CD4-positive, alpha-beta memory T cell (primary cell): ENCODE data around the gene FXYD5. TPM values are rescaled to one million over a fixed set of nuclear protein-coding genes. Genes with fewer than 3 reads are reported as not detected.

ENCODE experiments used
- CTCF ChIA-PET: fragments of 350-600 bp; sonication (Branson Sonifier 250); formaldehyde crosslinking; loops from one replicate; lab custom pipeline; 2021; ENCODE audit warnings: inconsistent platforms; ENCODE audit not compliant: partially characterized antibody; lab: Charles Lee
- POLR2A ChIA-PET: fragments of 350-600 bp; sonication (Branson Sonifier 250); formaldehyde crosslinking; loops from one replicate; lab custom pipeline; 2021; ENCODE audit not compliant: partially characterized antibody; lab: Charles Lee
- DNase-seq, 5 donors: peaks; one replicate each; pipeline versions ENCODE4 v3.0.0 to v3.0.0-alpha.2; 2020 to 2022; ENCODE audit warnings: mixed read lengths in 1 of 5
- H3K27ac ChIP-seq: one replicate; pipeline ENCODE4 v1.7.0; 2013; ENCODE audit warnings: low read depth, low read length
- H3K27me3 ChIP-seq: 2 replicates; pipeline ENCODE4 v1.7.0; 2013; ENCODE audit warnings: mild to moderate bottlenecking, low read length, moderate library complexity; ENCODE audit not compliant: insufficient read depth
- H3K36me3 ChIP-seq: 2 replicates; pipeline ENCODE4 v1.7.0; 2013; ENCODE audit warnings: mild to moderate bottlenecking, low read length, moderate library complexity; ENCODE audit not compliant: insufficient read depth
- H3K4me1 ChIP-seq: 2 replicates; pipeline ENCODE4 v1.7.0; 2013; ENCODE audit warnings: mild to moderate bottlenecking, low read length, moderate library complexity; ENCODE audit not compliant: insufficient read depth
- H3K4me3 ChIP-seq, 2 donors: one replicate each; pipeline ENCODE4 v1.7.0; 2013; ENCODE audit warnings: low read length in 2 of 2, mild to moderate bottlenecking in 1 of 2
- H3K9me3 ChIP-seq, 2 donors: one replicate each; pipeline ENCODE4 v1.7.0; 2013; ENCODE audit warnings: low read length in 2 of 2, control low read depth in 1 of 2; ENCODE audit not compliant: control insufficient read depth in 1 of 2
- H3K27ac Mint-ChIP-seq, 7 donors: one replicate each; pipeline ENCODE4 v1.8.0; 2020 to 2021; ENCODE audit warnings: mixed read lengths in 7 of 7, mild to moderate bottlenecking in 6 of 7, inconsistent platforms in 3 of 7, moderate library complexity in 3 of 7
- H3K27me3 Mint-ChIP-seq, 2 donors: one replicate each; pipeline ENCODE4 v1.8.0; 2020 to 2021; ENCODE audit warnings: mixed read lengths in 2 of 2
- H3K36me3 Mint-ChIP-seq, 2 donors: one replicate each; pipeline ENCODE4 v1.8.0; 2020 to 2021; ENCODE audit warnings: mixed read lengths in 2 of 2, inconsistent platforms in 1 of 2, mild to moderate bottlenecking in 1 of 2
- H3K4me1 Mint-ChIP-seq, 4 donors: one replicate each; pipeline ENCODE4 v1.8.0; 2020 to 2021; ENCODE audit warnings: mixed read lengths in 4 of 4, mild to moderate bottlenecking in 1 of 4
- H3K4me3 Mint-ChIP-seq, 8 donors: one replicate each; pipeline ENCODE4 v1.8.0; 2020 to 2021; ENCODE audit warnings: mixed read lengths in 8 of 8, mild to moderate bottlenecking in 7 of 8, moderate library complexity in 6 of 8, inconsistent platforms in 3 of 8
- H3K9me3 Mint-ChIP-seq, 8 donors: one replicate each; pipeline ENCODE4 v1.8.0; 2020 to 2021; ENCODE audit warnings: mixed read lengths in 8 of 8, mild to moderate bottlenecking in 5 of 8, inconsistent platforms in 3 of 8, moderate library complexity in 1 of 8
- intact Hi-C: fragments of 100-400 bp; cut with micrococcal nuclease; formaldehyde crosslinking; loops from one replicate; pipeline ENCODE4 v1.15.1; 2023
- polyA plus RNA-seq, 2 donors: library from polyadenylated mRNA; unstranded; fragments of 300-500 nt; fragmentation: Illumina TruSeq; gene quantifications; one replicate each; pipeline ENCODE4 v1.2.3, GENCODE V29; 2021
- total RNA-seq, 2 experiments: library from RNA; stranded (reverse); gene quantifications; one replicate each; pipeline ENCODE4 v1.2.3, GENCODE V29; 2021

FXYD5 gene
- total and polyA plus RNA-seq, 4 experiments from 2014 or later: 452 to 833 (median 479) TPM

DNA sequence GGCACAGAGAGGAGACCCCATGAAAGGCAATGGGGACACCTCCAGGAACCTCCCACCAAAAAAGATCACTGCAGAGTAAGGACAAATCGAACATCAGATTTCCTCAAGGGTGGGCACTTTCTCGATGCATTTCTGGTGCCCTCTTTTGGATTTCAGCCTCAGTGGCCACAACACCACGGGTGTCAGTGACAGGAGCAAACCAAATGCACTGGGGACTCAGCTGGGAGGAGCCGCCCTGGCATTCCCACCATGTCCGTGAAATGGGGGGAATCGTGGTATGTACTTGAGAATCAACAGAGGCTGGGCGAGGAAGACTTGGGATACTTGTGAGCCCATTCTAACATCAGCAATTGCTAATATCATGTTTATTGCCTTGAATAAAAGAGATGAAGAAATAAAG lies 57.7 kb downstream of the FXYD5 start:
- Histone ChIP-seq H3K36me3 (no peaks in the 10 kb centered on the region), H3K27ac (peak overlapping the region; percentile 98), H3K27me3 (no peaks in the 10 kb centered on the region), H3K4me1 (peaks cover 96% of the 10 kb centered on the region), H3K4me3 (peak overlapping the region; percentile 15 to 39), H3K9me3 (peaks cover 0 to 4% of the 10 kb centered on the region in 2 donors)
- POLR2A ChIA-PET: interaction anchor here (0.9 to 8.8 kb wide), 25 partner anchors 9 to 250 kb away, joined by 3 to 217 read pairs (median 10); partner anchors contain the start of genes FXYD5, FXYD7 and USF2
- peak overlapping the region; percentile 65 to 92 (median 84) for H3K4me3 Mint-ChIP-seq
- H3K4me1 Mint-ChIP-seq: peaks cover 52 to 88% (median 71%) of the 10 kb centered on the region in 4 donors
- peak overlapping the region; percentile 98 to 100 (median 100) for H3K27ac Mint-ChIP-seq
- H3K36me3 Mint-ChIP-seq: peaks cover 0 to 10% of the 10 kb centered on the region in 2 donors
- DNase-seq: no peak
- no peaks in the 10 kb centered on the region for H3K27me3 Mint-ChIP-seq
- CTCF ChIA-PET: interaction anchor here (1.5 to 3.2 kb wide), 5 partner anchors 24 to 71 kb away, joined by 4 to 25 read pairs (median 9); partner anchors contain the start of gene FXYD5
- intact Hi-C loops: loop anchor here (5.0 to 10.0 kb wide), 2 partner anchors 253 to 690 kb away; partner anchors contain the start of genes HCST and NFKBID
- H3K9me3 Mint-ChIP-seq: peaks cover 0 to 8% (median 4%) of the 10 kb centered on the region in 8 donors

DNA sequence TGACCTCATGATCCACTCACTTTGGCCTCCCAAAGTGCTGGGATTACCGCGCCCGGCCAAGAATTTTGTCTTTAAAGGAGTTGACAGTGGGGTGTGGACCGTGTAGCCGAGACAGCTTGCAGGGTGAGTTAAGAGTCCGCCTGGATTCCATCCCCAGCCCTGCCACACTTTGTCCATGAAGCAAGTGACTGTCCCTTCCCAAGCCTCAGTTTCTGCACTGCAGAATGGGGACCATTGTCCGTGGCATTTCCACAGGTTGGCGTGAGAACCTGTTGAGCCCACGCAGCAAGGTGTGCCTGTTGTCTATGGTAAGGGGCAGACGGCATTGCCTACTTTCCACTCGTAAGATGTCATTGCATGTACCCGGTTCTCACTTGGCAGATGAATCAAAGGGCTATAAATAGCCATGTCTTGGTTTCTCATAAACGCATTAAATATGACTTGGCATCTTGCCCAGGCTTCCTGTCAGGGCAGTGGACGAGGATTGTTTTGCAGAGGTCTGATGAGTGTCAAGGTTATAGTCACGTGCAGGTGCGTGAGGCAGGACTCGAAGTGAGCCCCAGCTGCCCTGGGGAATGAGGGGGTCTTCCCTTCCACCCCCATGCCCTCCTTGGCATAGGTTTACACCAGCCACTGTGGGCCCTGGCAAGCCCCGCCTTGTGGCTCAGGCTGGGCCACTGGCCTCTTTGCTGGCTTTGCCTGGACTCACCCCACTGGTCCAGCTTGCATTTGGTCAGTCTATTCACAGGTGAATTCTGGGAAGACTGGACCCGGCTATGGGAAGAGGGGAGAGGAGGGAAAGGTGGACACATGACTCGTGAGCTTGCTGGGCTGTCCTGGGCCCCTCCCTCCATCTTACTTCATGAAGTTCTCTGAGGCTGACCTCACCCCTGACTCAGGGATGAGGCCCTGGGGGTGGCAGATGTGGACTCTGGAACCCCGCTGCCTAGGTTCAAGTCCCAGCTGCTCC lies 59.4 kb downstream of the FXYD5 start:
- peak overlapping the region; percentile 30 to 85 (median 76) for H3K4me3 Mint-ChIP-seq
- peaks cover 0 to 9% (median 3%) of the 10 kb centered on the region in 8 donors for H3K9me3 Mint-ChIP-seq
- H3K4me3 ChIP-seq: peak overlapping the region in 1 of 2 donors; percentile 17
- no peaks in the 10 kb centered on the region for H3K9me3 ChIP-seq
- H3K27me3 ChIP-seq: no peaks in the 10 kb centered on the region
- H3K36me3 Mint-ChIP-seq: peaks cover 0 to 10% of the 10 kb centered on the region in 2 donors
- no peaks in the 10 kb centered on the region for H3K36me3 ChIP-seq
- intact Hi-C loops: loop anchor here (1.0 to 10.0 kb wide), 6 partner anchors 8 to 688 kb away; partner anchors contain the start of genes HCST and NFKBID
- CTCF ChIA-PET: interaction anchor here (0.8 to 3.2 kb wide), 7 partner anchors 10 to 144 kb away, joined by 3 to 25 read pairs (median 7); partner anchors contain the start of genes FXYD5 and FXYD7
- peak overlapping the region; percentile 98 to 100 (median 100) for H3K27ac Mint-ChIP-seq
- H3K4me1 ChIP-seq: peaks cover 84% of the 10 kb centered on the region
- H3K27ac ChIP-seq: peak overlapping the region; percentile 98
- DNase-seq: peak; percentile 89 to 96 (median 93)
- no peaks in the 10 kb centered on the region for H3K27me3 Mint-ChIP-seq
- H3K4me1 Mint-ChIP-seq: peaks cover 40 to 78% (median 61%) of the 10 kb centered on the region in 4 donors
- POLR2A ChIA-PET: interaction anchor here (0.6 to 8.8 kb wide), 18 partner anchors 8 to 249 kb away, joined by 3 to 217 read pairs (median 12); partner anchors contain the start of genes FAM187B, FXYD5, FXYD7 and USF2

GRCh38 chr19:35214766-35215422 lies 60.4 kb downstream of the FXYD5 start:
- Histone ChIP-seq H3K36me3 (no peaks in the 10 kb centered on the region), H3K4me1 (peaks cover 78% of the 10 kb centered on the region), H3K27me3 (no peaks in the 10 kb centered on the region), H3K27ac (peak overlapping the region; percentile 98), H3K9me3 (no peaks in the 10 kb centered on the region), H3K4me3 (no peak overlapping the region)
- Mint-ChIP-seq H3K36me3 (peaks cover 0 to 10% of the 10 kb centered on the region in 2 donors), H3K9me3 (peaks cover 0 to 9% (median 4%) of the 10 kb centered on the region in 8 donors), H3K4me3 (peak overlapping the region in 1 of 8 donors; percentile 69), H3K27me3 (no peaks in the 10 kb centered on the region), H3K4me1 (peaks cover 40 to 77% (median 60%) of the 10 kb centered on the region in 4 donors), H3K27ac (peak overlapping the region; percentile 98 to 100 (median 100))
- intact Hi-C loops: loop anchor here (1.0 to 10.0 kb wide), 6 partner anchors 9 to 687 kb away; partner anchors contain the start of genes HCST and NFKBID
- ChIA-PET CTCF (interaction anchor here (1.1 to 2.7 kb wide), 6 partner anchors 21 to 145 kb away, joined by 3 to 25 read pairs (median 6); partner anchors contain the start of gene FXYD7), POLR2A (interaction anchor here (0.7 to 8.8 kb wide), 12 partner anchors 8 to 248 kb away, joined by 3 to 217 read pairs (median 18); partner anchors contain the start of genes FXYD5, FXYD7 and USF2)
- DNase-seq: no peak

- ChIA-PET POLR2A (interaction anchor here (0.9 to 8.8 kb wide), 9 partner anchors 8 to 72 kb away, joined by 3 to 217 read pairs (median 12); partner anchors contain the start of genes FXYD5, FXYD7 and USF2), CTCF (interaction anchor here (0.7 to 2.7 kb wide), 17 partner anchors 10 to 901 kb away, joined by 3 to 25 read pairs (median 4); partner anchors contain the start of gene FXYD7)
- Histone ChIP-seq H3K27ac (no peak overlapping the region), H3K36me3 (no peaks in the 10 kb centered on the region), H3K4me3 (no peak overlapping the region), H3K27me3 (no peaks in the 10 kb centered on the region), H3K9me3 (no peaks in the 10 kb centered on the region), H3K4me1 (peaks cover 80% of the 10 kb centered on the region)
- intact Hi-C loops: loop anchor here (10.0 kb wide), 1 partner anchor 249 kb away; no protein-coding TSS in a partner anchor
- Mint-ChIP-seq H3K27me3 (no peaks in the 10 kb centered on the region), H3K27ac (peak overlapping the region; percentile 79 to 100 (median 98)), H3K9me3 (peaks cover 0 to 14% (median 4%) of the 10 kb centered on the region in 8 donors), H3K4me3 (peak overlapping the region in 2 of 8 donors; percentile 8 to 21), H3K36me3 (peaks cover 0 to 10% of the 10 kb centered on the region in 2 donors), H3K4me1 (peaks cover 41 to 80% (median 56%) of the 10 kb centered on the region in 4 donors)
- DNase-seq: no peak
Observed at GRCh38 chr19:35216016-35216832, 61.7 kb downstream of the FXYD5 start.

GRCh38 chr19:35216833-35217648 lies 62.5 kb downstream of the FXYD5 start:
- Mint-ChIP-seq H3K27me3 (no peaks in the 10 kb centered on the region), H3K27ac (peak overlapping the region; percentile 79 to 100 (median 93)), H3K4me3 (no peak overlapping the region), H3K9me3 (peaks cover 0 to 14% (median 4%) of the 10 kb centered on the region in 8 donors), H3K36me3 (peaks cover 0 to 4% of the 10 kb centered on the region in 2 donors), H3K4me1 (peaks cover 35 to 72% (median 52%) of the 10 kb centered on the region in 4 donors)
- CTCF ChIA-PET: interaction anchor here (0.7 to 2.0 kb wide), 19 partner anchors 11 to 900 kb away, joined by 3 to 20 read pairs (median 3); partner anchors contain the start of gene FXYD7
- H3K27me3 ChIP-seq: no peaks in the 10 kb centered on the region
- no peak overlapping the region for H3K27ac ChIP-seq
- POLR2A ChIA-PET: interaction anchor here (0.7 to 8.8 kb wide), 9 partner anchors 10 to 73 kb away, joined by 3 to 126 read pairs (median 7); partner anchors contain the start of genes FXYD5, FXYD7 and USF2
- intact Hi-C loops: loop anchor here (10.0 kb wide), 1 partner anchor 248 kb away; no protein-coding TSS in a partner anchor
- H3K4me3 ChIP-seq: no peak overlapping the region
- peaks cover 77% of the 10 kb centered on the region for H3K4me1 ChIP-seq
- DNase-seq: peak; percentile 40 to 58 (median 51)
- no peaks in the 10 kb centered on the region for H3K9me3 ChIP-seq
- H3K36me3 ChIP-seq: no peaks in the 10 kb centered on the region
